ENCODE results near the gene FURIN. TPM values are rescaled to one million over a fixed set of nuclear protein-coding genes. Genes with fewer than 3 reads are reported as not detected.
A peak's percentile ranks its signal among the peaks of the same experiment; 100 is the strongest.

The FURIN gene
- total RNA-seq, 1 experiment from 2014 or later, result 35.1 TPM

GRCh38 chr15:90931575-90931827 lies 63.1 kb downstream of the FURIN start:
- Histone ChIP-seq H3K14ac (ENCODE audit: insufficient read depth, low read length) (no peak overlapping the region), H3K18ac (ENCODE audit: insufficient read length, low read depth, low read length) (no peak overlapping the region), H3K23me2 (ENCODE audit: insufficient read length, low read depth, low read length, poor library complexity, severe bottlenecking) (peaks cover 14% of the 10 kb centered on the region), H3K79me2 (ENCODE audit: insufficient read depth, low read length) (no peaks in the 10 kb centered on the region; the same call in 1 of the 2 replicates), H2BK120ac (ENCODE audit: low read depth, low read length, poor library complexity, severe bottlenecking) (no peak overlapping the region), H4K91ac (ENCODE audit: insufficient read length, low read depth, low read length) (no peak overlapping the region), H2BK5ac (ENCODE audit: insufficient read length, low read length) (no peak overlapping the region), H3K23ac (ENCODE audit: insufficient read length, low read depth, low read length) (no peak overlapping the region), H2BK12ac (ENCODE audit: insufficient read length, low read depth, low read length) (no peak overlapping the region), H3K4me1 (ENCODE audit: insufficient read depth, low read length) (no peaks in the 10 kb centered on the region), H2BK15ac (ENCODE audit: low read depth, low read length) (no peak overlapping the region), H3K79me1 (ENCODE audit: insufficient read depth, low read depth, low read length, poor library complexity, severe bottlenecking) (no peaks in the 10 kb centered on the region), H2BK20ac (ENCODE audit: low read depth, low read length, poor library complexity, severe bottlenecking) (no peak overlapping the region), H3K27ac (ENCODE audit: insufficient read length, low read depth, low read length) (no peak overlapping the region), H4K5ac (ENCODE audit: insufficient read length, low read depth, low read length) (no peak overlapping the region), H2AK5ac (ENCODE audit: insufficient read length, low read length) (no peak overlapping the region), H3K9me3 (ENCODE audit: control insufficient read depth, low read depth, low read length) (no peaks in the 10 kb centered on the region), H3K56ac (ENCODE audit: insufficient read length, low read depth, low read length) (no peak overlapping the region), H3K9ac (ENCODE audit: extremely low read depth, insufficient read length, low read length) (no peak overlapping the region), H2AFZ (ENCODE audit: low read length) (no peak overlapping the region), H3K4me2 (ENCODE audit: insufficient read depth, insufficient read length, low read length) (peak overlapping the region; percentile 80), H3K27me3 (ENCODE audit: insufficient read depth, low read length) (no peaks in the 10 kb centered on the region), H4K20me1 (ENCODE audit: control insufficient read depth, insufficient read depth, insufficient read length) (no peaks in the 10 kb centered on the region), H3K4ac (ENCODE audit: low read depth, low read length) (no peak overlapping the region), H3T11ph (ENCODE audit: low read length) (no peak overlapping the region), H4K8ac (replicated peaks; ENCODE audit: insufficient read length, low read depth, low read length) (no peak overlapping the region)
- Mint-ChIP-seq H3K27me3 (ENCODE audit: low read depth) (peaks cover 11% of the 10 kb centered on the region), H3K4me3 (peak overlapping the region; percentile 90 to 94), H3K27ac (peak overlapping the region in 1 of 3 experiments; percentile 80; a peak in 2 of 7 replicates), H3K9me3 (no peaks in the 10 kb centered on the region; a peak in 2 of 5 replicates), H3K36me3 (ENCODE audit: insufficient read depth in 1 of 3, low read depth in 3 of 3) (peaks cover 4 to 6% (median 4%) of the 10 kb centered on the region in 3 experiments; a peak in 6 of 7 replicates), H3K4me1 (peaks cover 21 to 26% of the 10 kb centered on the region in 2 experiments)
- DNase-seq, result no peak
- WGBS (ENCODE audit: extremely low coverage, insufficient read length, low lambda C conversion rate), result no CpG with 5 or more reads among the region's 6 CpGs
- no peak for TF ChIP-seq CTCF (conservative IDR thresholded peaks at IDR 0.05)
